Hepatocyte (in vitro differentiated cells): ENCODE data around the gene SP3.

Source experiments
- CTCF ChIP-seq: fragments of 200-600 bp; sonication (generic); IDR thresholded peaks from 2 replicates; pipeline ENCODE4 v1.5.1; 2016; ENCODE audit warnings: antibody characterized with exemption, mild to moderate bottlenecking; ENCODE audit not compliant: poor library complexity
- EZH2phosphoT487 ChIP-seq: fragments of 200-600 bp; sonication (generic); IDR thresholded peaks from one replicate; pipeline ENCODE4 v1.6.1; 2018; ENCODE audit warnings: antibody characterized with exemption, mild to moderate bottlenecking, low read depth, moderate library complexity; ENCODE audit not compliant: unreplicated experiment, severe bottlenecking

DNA sequence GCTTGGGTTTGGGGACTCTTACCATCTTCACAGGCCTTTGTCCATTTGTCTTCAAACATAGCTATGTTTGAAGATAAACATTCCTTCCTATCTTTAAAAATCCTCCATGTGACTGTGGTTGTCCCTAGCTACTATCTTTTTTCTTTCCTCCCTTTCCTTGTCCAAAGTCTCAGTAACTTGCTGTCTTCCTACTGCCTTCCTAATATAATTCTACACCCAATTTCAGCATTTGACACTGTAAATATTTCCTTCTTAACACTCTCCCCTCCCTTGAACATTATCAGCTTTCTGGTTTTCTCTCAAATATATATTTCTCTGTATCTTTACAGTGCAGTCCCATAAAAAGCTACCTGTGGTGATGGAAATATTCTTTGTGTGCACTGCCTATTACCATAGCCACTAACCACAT, 5.3 kb upstream of the SP3 start:
- TF ChIP-seq CTCF, result no peak
- TF ChIP-seq EZH2phosphoT487, result no peak
